ENCODE measurements around the gene ZC3H10. TPM values are rescaled to one million over a fixed set of nuclear protein-coding genes. Genes with fewer than 3 reads are reported as not detected.

Gene ZC3H10
- total RNA-seq, 1 experiment from 2014 or later = 8.2 TPM

GRCh38 chr12:56119361-56119796 lies 1.3 kb downstream of the ZC3H10 start:
- no peaks in the 10 kb centered on the region for H3K9me3 Mint-ChIP-seq (ENCODE audit: low read depth, unreplicated experiment)
- CTCF ChIA-PET = interaction anchor here (0.6 to 3.3 kb wide), 6 partner anchors 9 to 394 kb away, joined by 3 to 53 read pairs (median 4); partner anchors contain the start of genes ESYT1, MYL6, RNF41 and SMARCC2
- peak overlapping the region; percentile 97 for H3K4me3 Mint-ChIP-seq (ENCODE audit: low read depth, unreplicated experiment)
- no peaks in the 10 kb centered on the region for H3K27me3 Mint-ChIP-seq (ENCODE audit: unreplicated experiment)
- intact Hi-C loops (cut with micrococcal nuclease; ENCODE audit: unreplicated experiment) = loop anchor here (1.0 to 5.0 kb wide), 6 partner anchors 38 to 181 kb away; partner anchors contain the start of genes CS, MYL6, NABP2 and SMARCC2
- peaks cover 56% of the 10 kb centered on the region for H3K36me3 Mint-ChIP-seq (ENCODE audit: insufficient read depth, unreplicated experiment)
- H3K27ac Mint-ChIP-seq (ENCODE audit: unreplicated experiment) = peak overlapping the region; percentile 100
- peaks cover 17% of the 10 kb centered on the region for H3K4me1 Mint-ChIP-seq (ENCODE audit: low read depth, unreplicated experiment)
- peak; percentile 83 for DNase-seq
- BruUV-seq (replicated peaks) = no TSS peak
- TF ChIP-seq CTCF (IDR thresholded peaks at IDR 0.05; ENCODE audit: unreplicated experiment) = peak; percentile 74

- Mint-ChIP-seq H3K27me3 (ENCODE audit: unreplicated experiment) (no peaks in the 10 kb centered on the region), H3K27ac (ENCODE audit: unreplicated experiment) (no peak overlapping the region), H3K4me3 (ENCODE audit: low read depth, unreplicated experiment) (no peak overlapping the region), H3K36me3 (ENCODE audit: insufficient read depth, unreplicated experiment) (peaks cover 52% of the 10 kb centered on the region), H3K9me3 (ENCODE audit: low read depth, unreplicated experiment) (no peaks in the 10 kb centered on the region), H3K4me1 (ENCODE audit: low read depth, unreplicated experiment) (peaks cover 17% of the 10 kb centered on the region)
- no TSS peak for BruUV-seq (replicated peaks)
- CTCF ChIA-PET = interaction anchor here (0.8 to 3.3 kb wide), 5 partner anchors 8 to 102 kb away, joined by 4 to 53 read pairs (median 5); partner anchors contain the start of genes ESYT1, MYL6, MYL6B and RNF41
- no peak for DNase-seq
- intact Hi-C loops (cut with micrococcal nuclease; ENCODE audit: unreplicated experiment) = loop anchor here (10.0 kb wide), 1 partner anchor 344 kb away; the partner anchor contains the start of gene SPRYD4
- no peak for TF ChIP-seq CTCF (IDR thresholded peaks at IDR 0.05; ENCODE audit: unreplicated experiment)
Measured at GRCh38 chr12:56120158-56120846, 2.2 kb downstream of the ZC3H10 start.

GRCh38 chr12:56121204-56121870 lies 3.3 kb downstream of the ZC3H10 start:
- H3K36me3 Mint-ChIP-seq (ENCODE audit: insufficient read depth, unreplicated experiment) = peaks cover 41% of the 10 kb centered on the region
- CTCF ChIA-PET = no interaction called here
- no peak for DNase-seq
- no peak for TF ChIP-seq CTCF (IDR thresholded peaks at IDR 0.05; ENCODE audit: unreplicated experiment)
- H3K27ac Mint-ChIP-seq (ENCODE audit: unreplicated experiment) = no peak overlapping the region
- intact Hi-C loops (cut with micrococcal nuclease; ENCODE audit: unreplicated experiment) = loop anchor here (10.0 kb wide), 1 partner anchor 343 kb away; the partner anchor contains the start of gene SPRYD4
- peaks cover 23% of the 10 kb centered on the region for H3K4me1 Mint-ChIP-seq (ENCODE audit: low read depth, unreplicated experiment)
- no peak overlapping the region for H3K4me3 Mint-ChIP-seq (ENCODE audit: low read depth, unreplicated experiment)
- H3K27me3 Mint-ChIP-seq (ENCODE audit: unreplicated experiment) = no peaks in the 10 kb centered on the region
- no TSS peak for BruUV-seq (replicated peaks)
- H3K9me3 Mint-ChIP-seq (ENCODE audit: low read depth, unreplicated experiment) = no peaks in the 10 kb centered on the region

- Mint-ChIP-seq H3K4me1 (ENCODE audit: low read depth, unreplicated experiment) (peaks cover 36% of the 10 kb centered on the region), H3K4me3 (ENCODE audit: low read depth, unreplicated experiment) (no peak overlapping the region), H3K27ac (ENCODE audit: unreplicated experiment) (no peak overlapping the region), H3K36me3 (ENCODE audit: insufficient read depth, unreplicated experiment) (peaks cover 32% of the 10 kb centered on the region), H3K9me3 (ENCODE audit: low read depth, unreplicated experiment) (no peaks in the 10 kb centered on the region), H3K27me3 (ENCODE audit: unreplicated experiment) (no peaks in the 10 kb centered on the region)
- intact Hi-C loops (cut with micrococcal nuclease; ENCODE audit: unreplicated experiment) = loop anchor here (10.0 kb wide), 1 partner anchor 342 kb away; the partner anchor contains the start of gene SPRYD4
- TF ChIP-seq CTCF (IDR thresholded peaks at IDR 0.05; ENCODE audit: unreplicated experiment) = no peak
- CTCF ChIA-PET = interaction anchor here (1.2 kb wide), 1 partner anchor 66 kb away, joined by 5 read pairs; no protein-coding TSS in a partner anchor
- no TSS peak for BruUV-seq (replicated peaks)
- DNase-seq = no peak
Measured at GRCh38 chr12:56122637-56123036, 4.6 kb downstream of the ZC3H10 start.
